Body of pancreas (tissue), 4 donors: Measurements from ENCODE around the gene TSC1.

ENCODE experiments used
- POLR2A ChIP-seq, 3 donors: fragments of 450-650 bp; IDR thresholded peaks; one replicate each; pipeline ENCODE4 v1.6.1; 2016; ENCODE audit warnings: antibody characterized with exemption in 3 of 3, mild to moderate bottlenecking in 2 of 3
- TF ChIP-seq, protein P1 (sequence below), 7 experiments: fragments of 450-650 bp in 4 of 7; fragments of 200-600 bp in 3 of 7; sonication (generic) in 3 of 7; IDR thresholded peaks; one replicate each; pipeline ENCODE4 v1.5.1; 2016 to 2019; ENCODE audit warnings: antibody characterized with exemption in 7 of 7

DNA sequence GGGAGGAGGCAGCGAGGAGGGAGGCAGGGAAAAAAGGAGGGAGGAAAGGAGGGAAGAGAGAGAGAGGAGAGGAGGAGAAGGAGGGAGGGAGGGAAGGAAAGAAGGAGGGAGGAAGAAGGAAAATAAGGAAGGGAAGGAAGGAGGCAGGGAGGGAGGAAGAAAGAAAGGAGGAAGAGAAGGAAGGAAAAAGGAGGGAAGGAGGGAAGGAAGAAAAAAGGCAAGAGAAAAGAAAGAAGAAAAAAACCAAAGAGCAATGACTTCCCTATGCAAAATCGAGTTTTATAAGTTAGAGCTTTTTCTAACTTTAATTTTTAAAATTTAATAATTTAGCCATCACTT is 33.7 kb upstream of the TSC1 start:
- TF ChIP-seq, protein P1, sequence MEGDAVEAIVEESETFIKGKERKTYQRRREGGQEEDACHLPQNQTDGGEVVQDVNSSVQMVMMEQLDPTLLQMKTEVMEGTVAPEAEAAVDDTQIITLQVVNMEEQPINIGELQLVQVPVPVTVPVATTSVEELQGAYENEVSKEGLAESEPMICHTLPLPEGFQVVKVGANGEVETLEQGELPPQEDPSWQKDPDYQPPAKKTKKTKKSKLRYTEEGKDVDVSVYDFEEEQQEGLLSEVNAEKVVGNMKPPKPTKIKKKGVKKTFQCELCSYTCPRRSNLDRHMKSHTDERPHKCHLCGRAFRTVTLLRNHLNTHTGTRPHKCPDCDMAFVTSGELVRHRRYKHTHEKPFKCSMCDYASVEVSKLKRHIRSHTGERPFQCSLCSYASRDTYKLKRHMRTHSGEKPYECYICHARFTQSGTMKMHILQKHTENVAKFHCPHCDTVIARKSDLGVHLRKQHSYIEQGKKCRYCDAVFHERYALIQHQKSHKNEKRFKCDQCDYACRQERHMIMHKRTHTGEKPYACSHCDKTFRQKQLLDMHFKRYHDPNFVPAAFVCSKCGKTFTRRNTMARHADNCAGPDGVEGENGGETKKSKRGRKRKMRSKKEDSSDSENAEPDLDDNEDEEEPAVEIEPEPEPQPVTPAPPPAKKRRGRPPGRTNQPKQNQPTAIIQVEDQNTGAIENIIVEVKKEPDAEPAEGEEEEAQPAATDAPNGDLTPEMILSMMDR (IDR thresholded peaks at IDR 0.05): no peak
- TF ChIP-seq POLR2A (IDR thresholded peaks at IDR 0.05): no peak
